HepG2 (cell line): ENCODE measurements around the gene NT5DC4. TPM values are rescaled to one million over a fixed set of nuclear protein-coding genes. Genes with fewer than 3 reads are reported as not detected.

Experiments used
- ARNT ChIP-seq: fragments of 450-650 bp; IDR thresholded peaks from 2 replicates; pipeline ENCODE4 v1.6.1; 2017
- GPN1 ChIP-seq: sonication (generic); formaldehyde crosslinking; IDR thresholded peaks from 2 replicates; pipeline ENCODE4 v1.5.1; 2020; ENCODE audit warnings: missing genetic modification reagents, borderline replicate concordance
- IKZF4 ChIP-seq: sonication (generic); formaldehyde crosslinking; IDR thresholded peaks from 2 replicates; pipeline ENCODE4 v1.5.1; 2020; ENCODE audit warnings: borderline replicate concordance, mild to moderate bottlenecking, low read depth, missing genetic modification reagents; ENCODE audit errors: not compliant biosample characterization
- ISX ChIP-seq: sonication (generic); formaldehyde crosslinking; conservative IDR thresholded peaks from 2 replicates; pipeline ENCODE4 v1.5.0; 2020; ENCODE audit warnings: missing genetic modification reagents
- ONECUT2 ChIP-seq: sonication (generic); formaldehyde crosslinking; IDR thresholded peaks from 2 replicates; pipeline ENCODE4 v1.4.0; 2020; ENCODE audit warnings: missing genetic modification reagents
- PLSCR1 ChIP-seq: sonication (generic); formaldehyde crosslinking; IDR thresholded peaks from 2 replicates; pipeline ENCODE4 v1.5.0; 2020; ENCODE audit warnings: missing genetic modification reagents, mild to moderate bottlenecking, borderline replicate concordance
- POLR2AphosphoS5 ChIP-seq: IDR thresholded peaks from 2 replicates; pipeline ENCODE4 v1.6.1; 2012; ENCODE audit warnings: low read depth, low read length
- ZBTB20 ChIP-seq: sonication (generic); formaldehyde crosslinking; IDR thresholded peaks from 2 replicates; pipeline ENCODE4 v1.8.1; 2023; ENCODE audit warnings: missing genetic modification reagents, low read depth, mild to moderate bottlenecking, borderline replicate concordance
- ZFP91 ChIP-seq: sonication (generic); formaldehyde crosslinking; IDR thresholded peaks from 2 replicates; pipeline ENCODE4 v1.9.0; 2022; ENCODE audit warnings: missing genetic modification reagents, mild to moderate bottlenecking, borderline replicate concordance
- ZNF121 ChIP-seq: sonication (generic); formaldehyde crosslinking; IDR thresholded peaks from 2 replicates; pipeline ENCODE4 v1.5.0; 2020; ENCODE audit warnings: mild to moderate bottlenecking, missing genetic modification reagents
- ZNF263 ChIP-seq: sonication (generic); formaldehyde crosslinking; IDR thresholded peaks from 2 replicates; pipeline ENCODE4 v1.4.0; 2020; ENCODE audit warnings: missing genetic modification reagents
- ZNF441 ChIP-seq: sonication (generic); formaldehyde crosslinking; IDR thresholded peaks from 2 replicates; pipeline ENCODE4 v1.7.0; 2021; ENCODE audit warnings: missing genetic modification reagents, borderline replicate concordance
- ZNF597 ChIP-seq: sonication (generic); formaldehyde crosslinking; IDR thresholded peaks from 2 replicates; pipeline ENCODE4 v1.5.0; 2020; ENCODE audit warnings: missing genetic modification reagents
- ZNF781 ChIP-seq: sonication (generic); formaldehyde crosslinking; IDR thresholded peaks from 2 replicates; pipeline ENCODE4 v1.5.1; 2020; ENCODE audit warnings: borderline replicate concordance, mild to moderate bottlenecking, missing genetic modification reagents; ENCODE audit errors: not compliant biosample characterization
- polyA plus RNA-seq, 8 experiments: library from polyadenylated mRNA; depleted of rRNA in 3 of 8; stranded (reverse) in 7 of 8; unstranded in 1 of 8; fragments of >200 nt; fragmentation: Illumina TruSeq in 4 of 8; extraction: Trizol in 4 of 8; gene quantifications; 2 replicates each; pipeline versions ENCODE4 v1.2.1 to v1.2.3, GENCODE V29; 2011 to 2016; ENCODE audit warnings: low read depth in 4 of 8, missing spikeins in 1 of 8, mixed read lengths in 1 of 8; ENCODE audit not compliant: insufficient read depth in 1 of 8
- total RNA-seq, 5 experiments: library from RNA; depleted of rRNA; stranded (reverse); fragments of >200 nt; fragmentation: Illumina TruSeq; extraction: Trizol; gene quantifications; 2 replicates each; pipeline ENCODE4 v1.2.3, GENCODE V29; 2016; ENCODE audit warnings: low read depth in 1 of 5
- TF ChIP-seq, protein P1 (sequence below): sonication (generic); formaldehyde crosslinking; IDR thresholded peaks from 2 replicates; pipeline ENCODE4 v1.4.0; 2020; ENCODE audit warnings: missing genetic modification reagents
- TF ChIP-seq, protein P2 (sequence below): sonication (generic); formaldehyde crosslinking; IDR thresholded peaks from 2 replicates; pipeline ENCODE4 v1.5.0; 2020; ENCODE audit warnings: mild to moderate bottlenecking, missing genetic modification reagents
- TF ChIP-seq, protein P3 (sequence below): IDR thresholded peaks from 2 replicates; pipeline ENCODE4 v1.6.1; 2018; ENCODE audit warnings: missing genetic modification reagents, mild to moderate bottlenecking, missing compliant biosample characterization

Gene NT5DC4
- total and polyA plus RNA-seq, 2 of the 13 experiments (the other 11 are each of a cell fraction or from before 2014, with no cell fraction given): 0.04 to 4.2 TPM

DNA sequence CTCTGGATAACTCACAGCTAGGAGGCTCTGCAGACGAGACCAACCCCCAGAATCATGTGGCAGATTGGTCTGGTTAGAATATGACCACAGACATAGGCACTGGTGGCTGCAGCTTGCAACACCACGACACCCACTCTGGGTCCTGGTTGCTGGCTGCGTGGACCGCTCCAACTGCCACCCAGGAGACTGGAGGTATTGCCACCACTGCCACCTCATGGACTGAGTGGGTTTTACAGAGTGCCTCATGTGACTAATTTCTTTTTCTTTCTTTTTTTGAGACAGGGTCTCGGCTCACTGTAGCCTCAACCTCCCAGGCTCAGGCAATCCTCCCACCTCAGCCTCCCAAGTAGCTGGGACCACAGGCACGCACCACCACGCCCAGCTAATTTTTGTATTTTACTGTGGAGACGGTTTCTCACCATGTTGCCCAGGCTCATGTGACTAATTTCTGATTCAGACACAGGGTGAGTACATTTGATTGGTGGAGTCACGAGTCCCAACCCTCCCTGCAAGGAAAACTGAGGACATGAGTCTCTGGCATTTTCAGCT, 29.9 kb upstream of the NT5DC4 start (continued):
- no peak for TF ChIP-seq ISX
- TF ChIP-seq ZNF441 (CRISPR knock-in tag): no peak
- no peak for TF ChIP-seq ONECUT2 (CRISPR knock-in tag)
- no peak for TF ChIP-seq POLR2AphosphoS5
- TF ChIP-seq, protein P1, sequence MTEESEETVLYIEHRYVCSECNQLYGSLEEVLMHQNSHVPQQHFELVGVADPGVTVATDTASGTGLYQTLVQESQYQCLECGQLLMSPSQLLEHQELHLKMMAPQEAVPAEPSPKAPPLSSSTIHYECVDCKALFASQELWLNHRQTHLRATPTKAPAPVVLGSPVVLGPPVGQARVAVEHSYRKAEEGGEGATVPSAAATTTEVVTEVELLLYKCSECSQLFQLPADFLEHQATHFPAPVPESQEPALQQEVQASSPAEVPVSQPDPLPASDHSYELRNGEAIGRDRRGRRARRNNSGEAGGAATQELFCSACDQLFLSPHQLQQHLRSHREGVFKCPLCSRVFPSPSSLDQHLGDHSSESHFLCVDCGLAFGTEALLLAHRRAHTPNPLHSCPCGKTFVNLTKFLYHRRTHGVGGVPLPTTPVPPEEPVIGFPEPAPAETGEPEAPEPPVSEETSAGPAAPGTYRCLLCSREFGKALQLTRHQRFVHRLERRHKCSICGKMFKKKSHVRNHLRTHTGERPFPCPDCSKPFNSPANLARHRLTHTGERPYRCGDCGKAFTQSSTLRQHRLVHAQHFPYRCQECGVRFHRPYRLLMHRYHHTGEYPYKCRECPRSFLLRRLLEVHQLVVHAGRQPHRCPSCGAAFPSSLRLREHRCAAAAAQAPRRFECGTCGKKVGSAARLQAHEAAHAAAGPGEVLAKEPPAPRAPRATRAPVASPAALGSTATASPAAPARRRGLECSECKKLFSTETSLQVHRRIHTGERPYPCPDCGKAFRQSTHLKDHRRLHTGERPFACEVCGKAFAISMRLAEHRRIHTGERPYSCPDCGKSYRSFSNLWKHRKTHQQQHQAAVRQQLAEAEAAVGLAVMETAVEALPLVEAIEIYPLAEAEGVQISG: 0 out of 2 replicates have a peak, but pooled peaks have one; percentile 23
- peak; percentile 84 for TF ChIP-seq ZNF781 (CRISPR knock-in tag)
- TF ChIP-seq ZNF263 (CRISPR knock-in tag): no peak
- TF ChIP-seq ZNF597 (CRISPR knock-in tag): no peak
- no peak for TF ChIP-seq PLSCR1 (CRISPR knock-in tag)
- TF ChIP-seq, protein P2, sequence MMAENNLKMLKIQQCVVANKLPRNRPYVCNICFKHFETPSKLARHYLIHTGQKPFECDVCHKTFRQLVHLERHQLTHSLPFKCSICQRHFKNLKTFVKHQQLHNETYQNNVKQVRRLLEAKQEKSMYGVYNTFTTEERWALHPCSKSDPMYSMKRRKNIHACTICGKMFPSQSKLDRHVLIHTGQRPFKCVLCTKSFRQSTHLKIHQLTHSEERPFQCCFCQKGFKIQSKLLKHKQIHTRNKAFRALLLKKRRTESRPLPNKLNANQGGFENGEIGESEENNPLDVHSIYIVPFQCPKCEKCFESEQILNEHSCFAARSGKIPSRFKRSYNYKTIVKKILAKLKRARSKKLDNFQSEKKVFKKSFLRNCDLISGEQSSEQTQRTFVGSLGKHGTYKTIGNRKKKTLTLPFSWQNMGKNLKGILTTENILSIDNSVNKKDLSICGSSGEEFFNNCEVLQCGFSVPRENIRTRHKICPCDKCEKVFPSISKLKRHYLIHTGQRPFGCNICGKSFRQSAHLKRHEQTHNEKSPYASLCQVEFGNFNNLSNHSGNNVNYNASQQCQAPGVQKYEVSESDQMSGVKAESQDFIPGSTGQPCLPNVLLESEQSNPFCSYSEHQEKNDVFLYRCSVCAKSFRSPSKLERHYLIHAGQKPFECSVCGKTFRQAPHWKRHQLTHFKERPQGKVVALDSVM (CRISPR knock-in tag): peak; percentile 94
- TF ChIP-seq IKZF4: no peak
- no peak for TF ChIP-seq ARNT
- 0 out of 2 replicates have a peak, but pooled peaks have one; percentile 7 for TF ChIP-seq ZNF121 (CRISPR knock-in tag)
- TF ChIP-seq, protein P3, sequence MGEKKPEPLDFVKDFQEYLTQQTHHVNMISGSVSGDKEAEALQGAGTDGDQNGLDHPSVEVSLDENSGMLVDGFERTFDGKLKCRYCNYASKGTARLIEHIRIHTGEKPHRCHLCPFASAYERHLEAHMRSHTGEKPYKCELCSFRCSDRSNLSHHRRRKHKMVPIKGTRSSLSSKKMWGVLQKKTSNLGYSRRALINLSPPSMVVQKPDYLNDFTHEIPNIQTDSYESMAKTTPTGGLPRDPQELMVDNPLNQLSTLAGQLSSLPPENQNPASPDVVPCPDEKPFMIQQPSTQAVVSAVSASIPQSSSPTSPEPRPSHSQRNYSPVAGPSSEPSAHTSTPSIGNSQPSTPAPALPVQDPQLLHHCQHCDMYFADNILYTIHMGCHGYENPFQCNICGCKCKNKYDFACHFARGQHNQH (CRISPR knock-in tag): 0 out of 2 replicates have a peak, but pooled peaks have one; percentile 22
- peak; percentile 65; the same call in 1 of the 2 replicates for TF ChIP-seq ZBTB20 (CRISPR knock-in tag)
- peak; percentile 52; the same call in 1 of the 2 replicates for TF ChIP-seq ZFP91 (CRISPR knock-in tag)
- TF ChIP-seq GPN1 (CRISPR knock-in tag): no peak
